GM04503 (cell line): Measurements from ENCODE around the gene PAK3.

Source experiments
- DNase-seq: peaks from one replicate; pipeline ENCODE4 v3.0.0-alpha.2; 2012; ENCODE audit warnings: low read depth

The PAK3 gene

DNA sequence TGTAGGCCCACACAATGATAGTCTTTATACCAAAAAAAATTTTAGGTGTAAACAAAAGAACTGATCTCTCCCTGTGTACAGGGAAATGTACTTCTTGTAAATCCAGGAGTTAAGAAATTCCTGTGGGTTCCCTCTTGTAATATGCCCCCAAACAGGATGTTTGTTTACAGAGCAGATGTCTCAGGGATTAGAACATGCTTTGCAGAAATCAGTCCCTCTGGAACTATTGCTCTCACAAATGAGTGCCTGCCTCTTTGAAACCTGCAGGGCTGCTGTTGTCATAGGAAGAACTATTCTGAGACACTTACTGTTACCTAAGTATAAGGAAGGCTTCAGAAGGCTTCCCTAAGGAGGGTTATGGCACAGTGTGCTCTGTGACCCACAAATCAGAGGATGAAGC lies 35.6 kb downstream of the PAK3 start:
- DNase-seq: no peak

DNA sequence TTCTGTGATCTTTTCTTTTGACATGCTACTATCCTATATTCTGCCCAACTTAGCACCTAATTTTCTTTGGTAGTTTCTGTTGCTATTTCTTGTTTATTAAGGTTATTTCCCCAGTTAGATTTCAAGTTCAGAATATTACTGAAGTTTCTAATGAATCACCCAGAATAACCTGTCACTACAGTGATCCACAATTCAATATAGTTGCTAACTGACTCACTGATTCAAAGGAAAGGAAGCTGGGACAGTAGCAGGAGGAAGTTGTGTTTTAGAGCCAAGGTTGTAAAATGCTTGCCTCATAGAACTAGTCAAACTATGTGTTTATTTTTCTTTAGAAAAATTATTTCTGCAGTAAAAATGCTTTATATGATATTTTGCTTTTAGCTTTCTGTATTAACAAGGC lies 37.4 kb downstream of the PAK3 start:
- DNase-seq: no peak

DNA sequence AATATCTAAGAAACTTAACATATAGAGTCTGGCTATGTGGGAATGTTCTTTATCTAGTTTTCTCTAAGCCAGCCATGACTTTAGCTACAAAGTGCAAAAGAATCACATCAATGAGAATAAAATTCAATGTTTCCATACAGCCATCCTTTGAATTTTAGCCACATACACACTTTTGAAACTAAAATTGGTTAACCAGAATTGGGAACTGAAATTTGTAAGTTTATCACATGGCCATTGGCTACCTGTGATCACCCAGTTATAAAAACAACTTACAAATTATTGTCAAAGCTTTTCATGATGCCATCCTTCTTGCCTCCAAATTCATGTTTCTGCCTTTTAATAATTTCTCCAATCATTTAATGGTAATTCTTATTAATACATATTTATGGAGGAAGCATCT lies 49.9 kb downstream of the PAK3 start:
- DNase-seq: no peak

DNA sequence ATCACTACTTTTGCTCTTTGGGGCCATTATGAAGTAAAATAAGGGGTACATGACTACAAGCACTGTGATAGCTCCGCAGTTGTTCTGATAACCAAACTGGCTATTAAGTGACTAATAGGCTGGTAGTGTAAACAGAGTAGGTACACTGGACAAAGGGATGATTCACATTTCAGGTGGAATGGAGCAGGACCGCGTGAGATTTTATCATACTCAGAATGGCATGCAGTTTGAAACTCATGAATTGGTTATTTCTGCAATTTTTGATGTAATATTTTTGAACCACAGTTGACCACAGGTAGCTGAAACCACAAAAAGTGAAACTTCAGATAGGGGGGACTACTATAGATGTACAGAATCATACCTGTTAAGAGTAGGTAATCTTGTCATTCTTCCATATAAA lies 55.8 kb downstream of the PAK3 start:
- no peak for DNase-seq

DNA sequence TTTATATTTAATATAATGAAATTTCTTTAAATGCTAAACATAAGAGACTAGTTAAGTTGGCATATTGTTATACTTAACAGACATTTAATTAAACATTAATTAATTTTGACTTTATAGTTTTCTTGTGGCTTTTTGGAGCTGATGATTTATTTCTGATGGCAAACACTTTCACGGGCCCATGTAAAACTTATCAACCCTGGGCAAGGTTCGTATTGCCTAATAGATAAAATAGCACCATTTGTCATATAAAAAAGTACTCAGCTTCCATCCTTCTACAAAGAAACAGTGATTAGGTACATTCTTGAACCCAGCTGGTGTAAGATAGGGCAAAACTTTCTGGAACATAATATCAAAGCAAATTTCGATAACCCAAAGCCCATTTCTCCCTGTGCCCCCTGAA lies 63.2 kb downstream of the PAK3 start:
- DNase-seq: no peak

DNA sequence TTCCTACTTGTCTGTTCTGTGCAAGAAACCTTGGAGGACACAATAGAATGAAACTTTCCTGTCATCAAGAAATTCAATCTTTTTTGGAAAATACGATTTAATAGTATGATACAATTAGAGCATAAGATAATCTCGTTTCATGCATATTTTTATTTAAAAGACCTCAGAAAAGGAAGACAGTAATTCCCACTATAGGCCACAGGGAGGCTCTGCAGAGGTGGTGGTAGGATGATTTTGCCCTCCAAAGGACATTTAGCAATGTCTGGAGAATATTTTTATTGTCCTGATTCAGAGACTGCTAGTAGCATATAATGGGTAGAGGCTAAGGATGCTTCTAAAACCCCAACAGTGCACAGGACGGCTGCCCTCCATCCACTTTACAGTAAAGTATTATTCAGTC lies 68.7 kb downstream of the PAK3 start:
- no peak for DNase-seq

DNA sequence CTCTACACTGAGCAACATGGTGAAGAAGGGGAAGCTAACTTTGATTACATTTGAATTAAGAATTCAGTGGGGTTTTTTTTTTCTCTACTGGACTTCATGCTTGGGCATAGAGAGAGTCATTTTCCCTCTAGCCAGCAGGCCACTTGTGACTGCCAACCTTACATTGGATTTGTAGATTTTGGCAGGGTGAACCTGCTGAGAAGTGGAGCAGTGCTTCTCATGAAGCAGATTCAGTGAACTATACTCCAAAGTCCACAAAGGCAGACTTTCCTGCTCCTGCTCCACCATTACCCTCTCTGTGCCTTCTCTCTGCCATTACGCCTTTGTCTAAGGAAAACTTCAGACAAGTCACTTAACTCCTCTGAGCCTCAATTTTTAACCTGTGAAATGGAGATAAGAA lies 69.9 kb downstream of the PAK3 start:
- no peak for DNase-seq

DNA sequence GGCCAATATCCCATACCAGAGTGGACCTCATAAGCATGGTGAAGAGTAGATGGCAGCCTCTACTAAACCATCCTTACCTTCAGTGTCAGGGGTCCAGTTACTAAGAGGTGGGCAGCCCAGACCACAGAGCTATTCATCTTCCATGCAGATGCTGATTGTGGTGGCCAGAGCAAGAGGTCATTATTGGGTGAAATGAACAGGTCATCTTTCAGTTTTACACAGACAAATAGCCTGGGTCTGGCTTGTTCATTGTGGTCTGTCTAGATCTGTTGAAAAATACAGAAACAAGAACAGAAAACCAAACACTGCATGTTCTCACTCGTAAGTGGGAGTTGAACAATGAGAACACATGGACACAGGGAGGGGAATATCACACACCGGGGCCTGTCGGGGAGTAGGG lies 71.3 kb downstream of the PAK3 start:
- DNase-seq: no peak

DNA sequence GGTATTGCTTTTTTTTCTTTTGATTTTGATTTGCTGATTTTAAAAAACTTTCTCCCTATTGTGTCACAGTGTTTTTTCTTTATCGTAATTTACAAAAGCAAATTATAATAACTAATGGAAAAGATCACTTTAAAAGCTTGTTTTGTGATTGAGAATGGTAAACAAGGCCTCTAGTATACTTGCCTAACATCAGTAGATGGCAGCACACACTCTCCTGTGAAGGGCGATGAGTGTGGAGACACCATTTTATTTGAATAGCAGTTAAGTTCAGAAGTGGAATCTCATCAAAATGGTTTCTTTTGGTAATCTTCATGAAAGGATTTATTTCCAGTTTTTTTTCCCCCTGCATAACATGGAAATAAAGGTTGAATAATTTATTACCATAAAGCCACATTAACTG lies 72.3 kb downstream of the PAK3 start:
- no peak for DNase-seq

DNA sequence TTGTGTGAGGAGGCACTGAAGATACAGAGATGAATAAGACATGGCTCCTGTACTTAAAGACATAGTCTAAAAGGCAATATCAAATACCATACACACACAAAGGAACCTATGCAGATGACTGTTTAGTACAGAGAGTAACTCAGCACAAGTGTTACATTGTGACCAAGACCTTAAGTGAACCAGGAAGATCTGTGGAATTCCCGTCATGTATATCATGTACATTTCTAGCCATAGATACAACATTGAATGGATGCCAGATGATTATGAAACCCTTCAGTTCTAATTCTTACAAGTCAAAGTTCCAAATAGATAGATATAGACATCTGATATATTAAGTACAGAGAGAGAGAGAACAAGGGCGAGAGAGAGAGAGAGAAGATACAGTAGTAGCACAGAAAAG lies 73.2 kb downstream of the PAK3 start:
- DNase-seq: no peak

DNA sequence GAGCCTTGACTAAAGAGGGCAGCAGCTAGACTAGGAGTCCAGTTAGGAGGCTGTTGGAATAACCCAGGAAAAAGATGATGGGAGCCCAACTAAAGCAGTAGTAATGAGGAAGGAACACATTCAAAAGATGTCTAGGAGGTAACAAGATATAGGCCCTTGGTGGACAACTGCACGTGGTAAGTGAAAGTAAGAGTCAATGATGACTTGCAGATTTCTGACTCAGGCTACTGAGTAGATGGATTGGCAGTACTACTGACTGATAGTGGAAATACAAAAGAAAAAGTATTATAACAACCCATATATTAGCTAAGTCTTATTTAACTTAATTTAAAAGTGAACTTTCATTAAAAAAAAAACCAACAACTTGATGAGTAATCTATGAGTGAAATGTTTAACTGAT lies 74.0 kb downstream of the PAK3 start:
- no peak for DNase-seq

DNA sequence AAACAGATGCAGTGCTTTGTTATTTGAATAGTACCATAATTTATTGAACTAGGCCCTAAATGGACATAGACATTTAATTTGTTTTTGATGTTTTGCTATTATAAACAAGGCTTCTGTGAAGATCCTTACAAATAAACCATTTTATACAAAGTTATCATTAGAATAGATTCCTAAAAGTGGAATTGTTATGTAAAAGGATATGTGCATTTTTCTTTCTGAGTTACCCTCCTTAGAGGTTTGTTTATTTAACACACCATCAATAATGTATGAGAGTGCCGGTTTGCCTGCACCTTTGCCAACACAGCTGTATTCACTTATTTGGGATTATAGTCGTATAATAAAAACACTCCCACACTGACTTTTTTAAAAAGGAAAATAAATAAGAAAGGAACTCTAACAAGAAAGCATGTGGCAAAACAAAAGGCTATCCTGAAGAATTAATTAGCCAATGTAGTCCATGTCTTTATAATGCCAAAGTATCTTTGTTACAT lies 84.8 kb downstream of the PAK3 start:
- no peak for DNase-seq

DNA sequence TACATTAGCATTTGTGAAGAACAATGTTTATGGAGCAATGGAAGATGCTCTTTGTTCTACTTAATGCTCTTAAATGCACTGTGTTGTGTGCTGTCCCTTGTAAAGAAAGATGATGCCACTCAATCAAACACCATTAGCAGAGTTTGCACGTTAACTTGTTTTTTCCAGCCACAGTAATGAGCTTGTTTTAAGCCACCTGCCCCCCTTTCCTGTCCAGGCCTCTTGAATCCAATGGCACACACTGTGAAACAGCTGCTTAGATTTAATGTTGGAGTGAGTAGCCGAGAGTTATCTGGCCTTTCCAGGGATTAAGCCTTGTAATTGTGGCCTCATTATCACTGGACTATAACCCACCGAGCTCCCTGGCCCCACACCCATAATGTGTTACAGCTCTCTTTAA lies 86.0 kb downstream of the PAK3 start:
- DNase-seq: no peak

DNA sequence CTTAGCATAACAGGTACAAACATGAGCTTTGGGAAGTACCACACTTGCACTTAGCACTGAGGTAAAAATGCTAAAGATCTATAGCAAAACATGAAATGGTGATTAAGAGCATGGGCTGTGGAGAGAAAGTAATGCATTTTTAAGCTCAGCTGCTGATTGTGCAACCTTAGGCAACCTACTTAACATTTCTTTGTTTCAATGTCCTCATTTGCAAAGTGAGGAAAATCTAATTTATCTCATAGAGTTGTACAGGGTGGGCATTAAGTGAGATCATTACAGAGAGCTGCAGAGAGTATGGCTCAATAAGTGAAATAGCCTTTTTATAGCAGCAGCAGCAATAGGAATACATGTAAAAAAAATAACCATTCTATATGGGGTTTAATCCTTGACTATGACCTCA lies 87.0 kb downstream of the PAK3 start:
- DNase-seq: no peak

DNA sequence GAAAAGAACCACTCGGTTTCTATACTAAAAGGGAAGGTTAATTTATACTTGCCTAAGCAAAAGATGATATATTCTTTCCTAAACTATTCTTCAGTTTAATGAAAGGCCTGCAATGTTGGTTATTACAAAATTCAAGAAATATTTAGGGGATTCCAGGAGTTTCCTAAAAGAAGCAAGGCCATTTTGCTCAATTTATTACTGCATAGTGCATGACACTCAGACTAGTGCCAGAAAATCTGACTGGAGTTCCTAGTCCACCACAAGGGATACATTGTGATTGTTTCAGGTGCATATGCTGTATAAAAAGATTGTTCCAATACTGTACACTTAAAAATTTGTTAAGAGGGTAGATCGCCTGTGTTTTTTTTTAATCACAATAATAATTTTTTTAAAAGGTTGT lies 95.6 kb downstream of the PAK3 start:
- no peak for DNase-seq

DNA sequence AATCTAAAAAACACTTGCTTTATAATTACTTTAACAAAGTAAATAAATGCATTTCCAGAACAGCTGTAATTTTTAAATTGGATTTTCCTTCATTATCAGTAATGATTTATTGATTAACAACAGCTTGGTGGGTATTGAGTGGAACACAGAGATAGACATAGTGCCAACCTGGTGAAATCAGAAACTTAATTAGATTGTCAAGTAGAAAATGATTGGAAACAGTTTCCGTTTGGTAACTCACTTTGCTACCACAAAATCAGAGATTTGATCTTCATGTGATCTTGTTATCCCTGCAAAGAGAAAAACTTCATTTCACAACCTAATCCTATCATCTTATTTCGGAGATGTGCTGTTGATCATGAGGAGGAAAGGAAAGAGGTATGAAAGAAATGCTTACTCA lies 103.5 kb downstream of the PAK3 start:
- DNase-seq: no peak

DNA sequence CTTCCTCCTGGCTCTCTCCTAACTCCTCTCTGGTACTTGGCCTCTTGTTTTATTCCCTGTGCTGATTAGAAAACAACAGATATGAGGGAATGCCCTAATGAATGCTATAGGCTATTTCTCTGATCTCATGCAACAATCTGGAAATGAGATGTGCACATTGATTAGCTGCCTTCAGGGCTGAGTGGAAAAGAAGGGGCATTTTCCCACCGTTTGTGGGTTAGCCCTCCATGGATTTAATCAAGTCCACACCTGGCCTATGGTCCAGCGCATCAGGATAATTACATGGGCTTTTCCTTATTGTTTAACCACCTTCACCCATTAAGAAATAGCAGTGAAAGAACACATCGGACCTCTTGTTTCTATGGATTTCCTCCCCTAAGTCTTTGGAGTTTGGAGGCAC lies 104.3 kb downstream of the PAK3 start:
- no peak for DNase-seq

DNA sequence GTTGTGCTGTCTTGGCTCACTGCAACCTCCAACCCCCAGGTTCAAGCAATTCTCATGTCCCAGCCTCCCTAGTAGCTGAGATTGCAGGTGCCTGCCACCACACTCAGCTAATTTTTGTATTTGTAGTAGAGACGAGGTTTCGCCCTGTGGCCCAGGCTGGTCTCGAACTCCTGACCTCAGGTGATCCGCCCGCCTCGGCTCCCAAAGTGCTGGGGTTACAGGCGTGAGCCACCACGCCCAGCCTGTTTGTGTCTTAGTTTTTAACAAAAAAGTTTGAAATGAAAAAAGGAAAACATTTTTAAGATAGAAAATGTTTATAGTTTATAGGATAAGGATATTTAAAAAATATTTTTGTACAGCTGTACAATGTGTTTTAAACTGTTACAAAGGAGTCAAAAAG lies 111.9 kb downstream of the PAK3 start:
- DNase-seq: no peak

DNA sequence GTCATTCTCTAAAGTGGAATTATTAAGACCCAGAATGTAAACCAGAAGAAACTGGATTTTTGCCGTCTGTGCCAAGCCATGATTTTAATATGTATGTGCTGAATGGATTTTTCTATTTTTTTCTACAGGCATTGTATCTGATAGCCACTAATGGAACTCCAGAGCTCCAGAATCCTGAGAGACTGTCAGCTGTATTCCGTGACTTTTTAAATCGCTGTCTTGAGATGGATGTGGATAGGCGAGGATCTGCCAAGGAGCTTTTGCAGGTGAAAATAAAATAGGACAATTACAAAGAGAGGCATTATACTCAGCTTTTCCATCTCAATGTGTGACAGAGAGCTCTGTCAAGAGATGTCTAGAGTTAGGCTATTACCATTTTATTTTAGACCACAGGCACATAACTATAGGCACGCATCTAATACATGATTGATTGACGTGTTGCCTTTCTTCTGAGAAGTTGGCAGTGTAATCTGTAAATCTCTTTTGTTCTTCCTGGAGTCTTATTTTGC lies 120.4 kb downstream of the PAK3 start:
- DNase-seq: no peak

DNA sequence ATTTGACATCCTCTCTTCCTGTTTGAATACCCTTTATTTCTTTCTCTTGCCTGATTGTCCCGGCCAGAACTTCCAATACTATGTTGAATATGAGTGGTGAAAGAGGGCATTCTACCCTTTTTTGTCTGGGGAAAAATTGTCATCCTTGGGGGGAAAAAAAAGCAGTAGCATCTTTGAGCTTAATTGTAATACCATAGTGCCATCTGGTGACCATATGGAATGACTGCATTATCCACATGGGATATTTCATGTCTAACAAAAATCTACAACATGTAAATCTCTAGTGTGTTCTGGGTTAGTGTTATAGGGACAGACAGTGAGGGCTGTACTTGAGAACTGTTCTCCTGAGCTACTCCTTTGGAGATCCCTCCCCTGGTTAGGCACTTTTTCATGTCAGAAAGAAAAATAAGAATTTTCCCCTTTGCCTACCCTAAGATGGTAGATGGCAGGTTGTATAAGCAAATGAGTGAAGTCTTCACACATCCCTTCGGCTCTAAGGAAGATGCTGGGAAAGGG lies 148.3 kb downstream of the PAK3 start:
- DNase-seq: no peak

DNA sequence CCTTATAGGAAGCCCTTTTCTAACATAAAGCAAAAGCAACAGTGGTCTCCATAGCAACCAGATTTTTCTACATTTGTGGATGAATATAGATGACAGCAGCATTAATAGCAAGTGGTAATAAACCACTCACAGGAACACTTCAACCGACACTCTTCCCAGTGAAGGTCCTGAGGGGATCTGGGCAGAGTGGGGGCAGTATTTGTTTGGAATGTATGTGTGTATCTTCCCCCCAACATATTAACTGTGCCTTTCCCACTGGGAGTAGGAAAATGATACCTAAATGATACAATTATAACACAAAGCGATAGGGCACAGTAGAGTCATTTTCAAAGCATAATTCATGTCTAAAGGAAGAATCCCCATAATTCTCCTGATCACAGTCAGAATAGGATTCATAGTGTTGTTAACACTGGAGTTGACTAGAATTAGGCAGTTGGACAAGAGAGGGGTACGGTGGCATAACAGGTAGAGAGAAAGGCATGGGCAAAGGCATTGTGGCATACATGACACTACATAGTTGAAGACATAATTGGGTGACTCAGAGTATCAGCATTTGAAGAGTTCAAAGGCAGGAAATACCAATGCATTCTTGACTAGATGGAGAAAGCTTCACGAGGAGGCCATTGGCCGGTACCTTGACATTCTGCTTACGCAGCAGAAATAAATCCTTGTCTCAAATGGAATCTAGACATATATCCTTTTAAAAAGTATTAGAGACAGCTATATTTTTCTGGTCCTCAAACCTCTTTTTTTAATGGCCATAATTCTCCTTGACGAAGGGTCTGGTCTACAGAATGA lies 159.1 kb downstream of the PAK3 start:
- no peak for DNase-seq

DNA sequence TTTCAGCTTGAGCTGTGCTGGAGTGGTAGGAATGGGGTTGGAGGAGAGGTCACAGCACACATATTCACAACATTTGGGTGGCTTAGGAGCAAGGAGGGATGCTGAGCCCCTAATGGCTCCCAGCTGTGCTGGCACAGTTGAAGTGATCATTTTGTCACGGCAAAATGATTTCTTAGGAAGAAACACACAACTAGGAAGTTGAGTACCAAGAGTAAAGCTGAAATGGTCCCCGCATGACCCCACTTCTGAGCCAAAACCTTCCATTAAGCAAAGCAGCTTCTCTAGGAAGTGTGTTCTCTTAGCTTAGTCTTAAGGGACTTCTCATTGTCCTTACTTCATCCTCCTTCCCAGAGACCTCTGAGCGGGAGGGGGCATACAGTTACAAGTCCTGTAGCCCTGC lies 161.7 kb downstream of the PAK3 start:
- DNase-seq: no peak

DNA sequence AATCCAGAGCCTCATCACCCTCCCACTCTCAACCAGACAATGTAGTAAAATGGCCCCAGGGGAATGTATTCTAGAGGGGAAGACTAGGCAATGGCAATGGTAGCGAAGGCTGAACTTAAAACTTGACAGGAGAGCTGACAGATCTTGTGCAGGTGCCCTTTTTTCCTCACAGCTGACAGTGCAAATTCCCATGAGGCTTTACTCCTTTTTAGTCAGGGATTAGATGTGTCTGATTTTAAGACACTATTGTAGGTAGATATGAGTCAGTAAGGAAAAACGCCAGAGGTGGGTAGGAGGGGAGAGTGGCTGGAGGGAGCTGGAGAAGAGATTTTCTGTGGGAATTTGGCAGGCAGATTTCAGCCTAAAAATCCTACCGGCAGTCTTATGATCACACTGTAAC lies 163.6 kb downstream of the PAK3 start:
- no peak for DNase-seq

DNA sequence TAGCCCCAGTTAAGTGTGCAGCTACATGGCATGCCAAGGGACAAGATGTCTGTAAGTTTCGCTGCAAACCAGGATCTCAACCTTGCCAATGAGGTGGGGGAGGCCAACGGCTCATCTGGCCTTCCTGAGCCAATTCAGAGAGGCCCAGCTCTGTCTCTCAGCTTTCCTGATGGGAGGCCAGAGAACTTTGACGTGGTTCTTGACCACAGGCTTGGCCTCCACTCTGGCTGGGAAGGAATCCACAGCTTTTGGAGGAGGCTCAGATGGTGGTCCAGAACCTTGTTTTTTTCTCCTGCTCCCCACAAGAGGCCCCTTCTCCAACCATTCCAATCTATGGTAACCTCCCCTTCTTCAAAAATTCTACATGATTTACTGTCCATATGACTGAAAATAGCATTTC lies 164.5 kb downstream of the PAK3 start:
- no peak for DNase-seq
